Fibroblast of skin of back (primary cell): ENCODE data around the gene FAM20C.
"Not testable (repeated sequence)": the region's sequence is repeated elsewhere in the genome, so short reads cannot be mapped to it uniquely, and the experiment has no call there.

Experiments
- DNase-seq: peaks from one replicate; pipeline ENCODE4 v3.0.0-alpha.2; 2013

Gene FAM20C

DNA sequence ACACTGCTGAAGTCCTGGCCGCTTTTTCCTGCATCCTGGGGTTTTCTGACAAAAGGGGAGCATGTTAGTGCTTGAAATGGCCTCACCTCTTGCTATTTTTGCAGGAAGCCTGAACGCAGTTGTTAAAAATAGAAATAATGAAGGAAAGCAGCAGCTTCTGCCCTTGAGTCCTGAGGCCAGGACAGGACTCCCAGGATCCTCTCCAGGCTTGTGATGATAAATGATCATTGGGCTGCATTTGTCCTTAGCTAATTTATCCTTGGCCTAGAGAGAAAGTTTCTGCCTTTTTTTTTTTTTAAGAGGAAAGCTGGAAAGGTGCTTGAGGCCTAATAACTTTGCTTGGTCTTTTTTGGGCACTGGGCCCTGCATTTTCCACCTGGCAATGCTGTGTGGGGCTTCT, 17.7 kb upstream of the FAM20C start:
- no peak for DNase-seq

DNA sequence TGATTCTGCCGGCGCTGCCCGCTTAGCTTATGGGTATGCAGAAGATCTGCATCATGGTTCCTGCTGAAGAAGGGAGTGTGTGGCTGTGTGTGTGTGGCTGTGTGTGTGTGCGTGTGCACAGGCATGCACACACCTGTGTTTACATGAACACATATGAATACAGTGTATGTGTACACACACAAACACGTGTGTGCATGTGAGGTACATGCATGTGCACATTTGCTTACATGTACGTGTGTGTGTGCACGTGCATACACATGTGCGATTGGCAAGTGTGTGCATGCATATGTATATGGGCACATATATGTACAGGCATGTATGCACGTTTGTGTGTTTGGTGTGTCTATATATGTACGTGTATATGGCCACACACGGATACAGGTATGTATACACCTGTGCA, 16.4 kb upstream of the FAM20C start:
- DNase-seq: no peak

DNA sequence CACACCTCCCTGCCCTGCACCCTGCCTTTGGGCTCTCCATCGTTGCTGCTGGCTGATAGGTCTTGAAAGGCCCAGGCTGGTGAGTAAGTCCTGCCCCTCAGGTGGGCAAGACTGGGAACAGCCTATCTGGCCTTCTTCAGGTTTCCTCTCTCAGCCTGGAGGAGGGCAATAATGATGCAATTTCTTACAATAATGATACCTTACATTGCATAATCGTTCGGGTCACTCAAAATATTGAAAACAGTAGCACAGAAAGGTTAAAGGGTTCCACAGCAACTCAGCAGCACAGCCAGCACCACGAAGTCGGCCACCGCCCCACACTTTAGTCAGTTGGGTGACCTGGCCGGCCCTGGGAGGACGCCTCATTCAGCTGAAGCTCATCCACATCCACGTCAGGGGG, 16.0 kb upstream of the FAM20C start:
- no peak for DNase-seq

DNA sequence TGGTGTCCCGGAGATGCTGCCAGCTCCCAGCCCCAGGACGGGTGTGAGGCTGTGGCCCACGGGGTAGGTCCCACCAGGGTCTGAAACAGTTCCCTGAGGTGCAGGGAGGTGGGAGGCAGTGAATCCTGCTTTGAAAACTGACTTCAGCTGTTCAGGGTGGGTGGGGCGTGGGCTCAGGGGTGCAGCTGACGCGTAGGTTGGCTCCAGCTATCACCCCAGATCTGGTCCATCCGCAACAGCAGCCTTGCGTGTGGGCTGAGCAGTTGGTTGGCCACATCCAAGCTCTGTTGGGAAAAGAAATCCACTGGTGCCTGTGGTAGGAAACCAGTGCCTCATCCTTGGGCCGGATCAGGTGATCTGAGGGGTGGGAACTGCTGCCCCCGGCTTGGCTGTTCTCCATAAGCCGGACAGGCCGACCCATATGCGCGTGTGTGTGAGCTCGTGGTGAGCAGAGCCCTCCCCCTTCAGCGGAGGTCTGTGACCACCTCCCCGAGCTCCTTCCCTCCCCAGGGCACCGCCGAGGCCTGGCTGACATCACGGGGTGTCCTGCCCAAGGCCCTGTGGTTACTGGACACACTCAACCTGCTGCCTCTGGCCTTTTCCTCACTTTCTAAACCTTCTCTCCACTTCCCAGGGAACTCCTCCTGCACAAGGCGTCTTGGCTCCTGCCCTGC, 15.4 kb upstream of the FAM20C start:
- no peak for DNase-seq

DNA sequence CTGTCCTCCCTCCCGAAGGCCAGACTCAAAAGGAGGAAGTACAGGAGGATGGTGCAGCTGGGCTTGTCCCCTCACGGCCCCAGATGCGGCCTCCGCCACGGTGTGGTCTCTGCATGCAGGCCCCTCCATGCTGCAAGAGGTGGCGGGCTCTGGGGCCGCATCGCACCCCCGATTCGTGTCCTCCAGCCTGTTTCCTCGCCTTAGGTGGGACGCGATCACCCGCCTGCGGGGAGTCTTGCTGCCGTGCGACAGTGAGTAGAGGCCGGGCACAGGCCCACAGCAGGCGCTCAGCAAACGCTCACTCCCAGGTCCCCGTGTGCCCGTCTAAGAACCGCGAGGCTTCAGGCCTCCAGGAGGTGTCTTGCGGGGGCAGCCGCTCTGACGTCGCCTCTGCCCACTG, 13.9 kb upstream of the FAM20C start:
- DNase-seq: no peak

DNA sequence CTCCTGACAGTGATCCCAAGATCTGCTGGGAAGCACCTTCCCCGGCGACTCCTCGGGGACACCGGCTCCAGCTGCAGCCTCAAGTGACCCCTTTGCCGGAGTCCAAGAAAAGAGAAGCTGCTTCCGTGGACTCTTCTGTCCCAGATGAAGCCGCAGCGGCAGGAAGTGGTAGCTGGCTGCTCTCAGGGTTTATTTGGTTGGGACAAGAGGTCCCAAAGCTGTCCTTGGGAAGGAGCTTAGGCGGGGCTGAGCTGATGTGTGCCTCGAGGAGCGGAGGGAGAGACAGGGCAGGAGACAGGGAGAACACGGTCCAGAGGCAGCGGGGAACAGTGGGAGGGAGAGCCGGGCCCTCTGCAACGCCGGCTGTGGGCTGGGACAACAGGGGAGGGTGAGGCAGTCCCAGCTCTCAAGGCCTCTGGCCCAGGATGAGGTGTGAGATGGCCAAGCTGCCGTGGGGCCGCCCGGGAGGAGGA, 13.1 kb upstream of the FAM20C start:
- DNase-seq: no peak

DNA sequence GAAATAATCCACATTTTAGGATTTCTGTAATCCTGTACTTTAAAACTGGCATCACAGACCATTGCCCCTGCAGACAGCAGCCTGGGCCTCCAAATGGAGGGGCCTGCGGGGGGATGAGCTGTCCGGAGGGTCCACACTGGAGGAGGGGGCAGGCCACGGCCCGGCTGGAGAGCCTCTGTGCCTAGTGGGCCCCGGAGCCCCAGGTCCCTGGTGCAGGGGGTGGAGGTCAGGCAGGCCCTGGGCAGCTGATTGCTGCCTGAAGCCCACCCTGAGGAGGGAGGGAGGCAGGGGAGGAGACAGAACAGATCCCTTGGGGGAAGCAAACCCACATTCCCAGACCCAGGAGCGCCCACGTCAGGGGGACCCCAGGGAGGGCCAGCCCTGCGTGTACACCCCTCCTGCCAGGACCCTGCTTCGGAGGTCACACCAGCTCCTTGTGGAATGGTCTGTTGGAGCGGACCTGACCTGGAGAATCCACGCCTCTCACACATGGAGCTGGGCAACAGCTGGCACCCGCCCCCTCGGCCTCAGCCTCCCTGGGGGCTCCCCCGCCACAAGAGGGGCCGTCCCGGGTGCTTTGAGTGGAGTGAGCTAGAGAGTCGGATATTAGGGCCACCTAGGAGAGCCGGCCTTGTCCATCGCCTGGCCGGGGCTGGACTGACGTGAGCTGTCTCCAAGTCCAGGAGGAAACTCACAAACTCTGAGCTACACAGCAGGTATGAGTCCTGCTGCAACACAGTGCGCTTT, 12.2 kb upstream of the FAM20C start:
- no peak for DNase-seq

DNA sequence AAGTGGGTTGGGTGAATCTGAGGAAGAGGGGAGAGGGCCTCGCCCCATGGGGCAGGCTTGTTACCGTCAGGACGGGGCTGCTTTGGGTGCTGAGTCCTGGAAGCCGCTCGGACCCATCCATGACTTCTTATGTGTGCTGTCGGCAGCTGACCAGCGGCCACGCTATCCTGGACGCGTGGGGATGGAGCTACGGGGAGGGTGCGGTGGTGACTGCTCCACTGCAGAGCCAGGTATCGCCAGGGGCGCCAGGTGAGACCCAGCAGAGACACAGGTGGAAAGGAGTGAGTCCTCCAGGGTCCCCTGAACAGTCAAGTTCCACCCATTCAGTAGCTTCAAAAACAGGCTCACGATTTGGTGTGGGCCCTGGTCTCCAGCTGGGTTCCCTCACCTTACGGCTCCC, 10.6 kb upstream of the FAM20C start:
- no peak for DNase-seq

DNA sequence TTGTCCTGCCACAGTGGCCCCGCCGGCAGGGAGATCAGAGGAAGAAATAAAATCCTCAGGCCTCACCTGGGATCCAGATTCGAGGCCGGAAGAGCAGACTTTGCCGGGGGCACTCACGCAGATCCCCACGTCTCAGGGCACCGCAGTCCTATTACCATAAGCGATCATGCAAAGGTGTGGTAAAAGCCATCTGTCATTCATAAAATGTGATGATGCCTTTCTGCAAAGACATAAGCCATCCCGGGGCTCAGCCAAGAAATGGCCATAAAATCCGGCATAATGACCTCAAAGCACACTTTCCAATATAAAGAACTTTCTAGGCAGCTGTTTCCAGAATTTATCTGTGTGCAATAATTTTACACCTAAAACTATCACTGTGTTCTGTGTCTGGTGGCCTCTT, 9.9 kb upstream of the FAM20C start:
- not testable (repeated sequence) for DNase-seq

DNA sequence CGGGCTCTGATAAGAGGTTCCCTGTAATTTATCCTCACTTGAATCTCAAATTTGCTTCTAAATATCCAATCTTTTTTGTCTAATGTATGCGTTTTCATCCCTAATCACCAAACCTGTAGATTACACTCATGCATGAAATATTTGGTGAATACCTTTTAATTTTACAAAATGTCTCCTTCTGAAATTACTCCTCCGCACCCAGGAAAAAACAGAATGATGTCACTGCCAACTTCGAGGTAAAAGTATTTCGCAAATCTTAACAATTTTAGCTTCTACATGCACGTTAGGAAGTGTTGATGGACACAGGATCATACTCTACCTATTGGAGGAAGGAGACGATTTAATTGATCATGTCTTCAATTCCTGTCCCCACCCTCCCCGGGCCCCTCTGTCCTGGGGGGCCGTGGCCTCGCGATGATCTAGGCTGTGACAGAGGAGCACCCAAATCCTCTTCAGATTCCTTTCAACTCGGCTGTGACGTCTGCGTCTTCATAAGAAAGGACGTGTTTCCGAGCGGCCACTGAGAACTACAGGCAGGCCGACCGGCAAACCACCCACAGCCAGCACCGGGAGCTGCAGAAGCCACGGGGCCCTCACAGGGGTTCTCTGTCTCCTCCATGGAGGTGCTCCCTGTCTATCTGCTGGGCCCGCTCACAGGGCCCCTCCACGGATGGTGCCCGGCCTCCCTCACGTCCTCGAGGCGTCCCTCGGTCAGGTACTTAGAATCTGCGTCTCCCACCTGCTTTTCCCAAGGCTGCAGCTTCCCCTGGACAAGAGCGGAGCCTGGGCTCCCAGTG, 8.7 kb upstream of the FAM20C start:
- no peak for DNase-seq

DNA sequence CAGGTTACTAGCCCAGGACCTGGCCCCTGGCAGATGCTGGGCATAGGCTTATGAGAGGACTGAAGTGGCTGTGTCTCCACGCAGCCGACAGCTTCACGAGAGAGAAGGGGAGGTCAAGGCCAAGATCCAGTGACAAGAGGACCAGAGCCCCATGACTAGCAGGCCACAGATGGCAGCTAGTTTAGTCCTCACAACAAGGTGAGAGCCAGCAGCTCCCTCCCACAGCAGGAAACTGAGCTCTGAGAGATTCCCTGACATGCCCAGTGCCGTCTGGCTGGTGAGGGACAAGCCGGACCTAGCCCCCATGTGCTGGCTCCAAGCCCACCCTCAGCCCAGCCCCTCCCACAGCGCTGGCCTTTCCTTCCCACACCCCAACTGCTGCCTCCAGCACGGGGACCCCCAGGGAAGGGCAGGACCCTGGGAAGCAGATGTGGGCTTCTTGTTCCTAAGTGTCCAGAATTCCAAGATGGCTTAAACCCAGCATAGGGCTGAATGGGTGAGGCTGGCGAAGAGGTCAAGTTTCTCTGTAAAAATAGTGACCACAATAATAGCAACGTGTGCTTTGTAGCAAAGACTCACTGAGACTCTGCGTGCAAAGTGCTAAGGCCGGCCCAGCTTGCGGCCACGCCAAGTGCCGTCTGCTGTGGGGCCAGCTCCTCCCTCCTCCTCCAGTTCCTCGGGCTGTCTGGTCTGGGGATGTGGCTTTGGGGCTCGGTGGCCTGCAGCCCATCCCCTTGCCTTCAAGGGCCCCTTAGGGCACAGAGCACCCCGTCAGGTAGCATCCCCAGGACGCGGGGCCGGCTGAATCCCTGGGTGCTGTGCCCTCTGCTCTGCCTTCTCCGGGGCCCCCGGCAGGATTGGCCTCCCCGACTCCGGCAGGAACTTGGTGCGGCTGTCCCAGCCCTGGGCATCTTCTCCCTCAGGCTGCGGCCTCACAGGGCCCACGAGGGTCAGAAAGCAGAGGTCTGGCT, 7.8 kb upstream of the FAM20C start:
- DNase-seq: no peak

DNA sequence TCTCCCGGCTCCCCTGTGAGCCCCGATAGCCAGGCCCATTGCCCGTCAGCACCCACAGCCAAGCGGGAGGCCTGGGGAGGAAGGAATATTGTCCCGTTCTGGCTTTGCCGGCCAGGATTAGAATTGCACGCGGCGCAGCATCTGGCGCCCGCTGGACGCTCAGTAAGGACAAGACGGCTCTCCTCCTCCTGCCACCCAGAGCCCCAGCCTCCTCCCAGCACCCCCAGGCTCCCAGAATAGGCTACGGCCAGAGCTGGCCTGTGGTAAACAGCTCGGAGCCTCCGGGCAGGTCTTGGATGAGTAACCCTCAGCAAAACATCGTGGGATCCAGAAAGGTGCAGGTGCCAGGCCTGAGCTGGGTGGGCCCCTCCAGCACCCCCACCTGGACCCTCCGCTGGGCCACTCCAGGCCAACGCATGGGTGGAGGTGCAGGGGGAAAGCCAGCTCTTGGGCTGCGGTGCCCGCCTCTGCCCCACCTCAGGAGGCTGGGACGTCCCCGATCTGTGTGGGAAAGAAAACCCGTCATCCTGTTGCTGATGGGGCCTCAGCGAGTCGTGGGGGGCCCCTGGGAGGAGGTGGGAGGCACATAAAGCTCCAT, 5.8 kb upstream of the FAM20C start:
- no peak for DNase-seq

DNA sequence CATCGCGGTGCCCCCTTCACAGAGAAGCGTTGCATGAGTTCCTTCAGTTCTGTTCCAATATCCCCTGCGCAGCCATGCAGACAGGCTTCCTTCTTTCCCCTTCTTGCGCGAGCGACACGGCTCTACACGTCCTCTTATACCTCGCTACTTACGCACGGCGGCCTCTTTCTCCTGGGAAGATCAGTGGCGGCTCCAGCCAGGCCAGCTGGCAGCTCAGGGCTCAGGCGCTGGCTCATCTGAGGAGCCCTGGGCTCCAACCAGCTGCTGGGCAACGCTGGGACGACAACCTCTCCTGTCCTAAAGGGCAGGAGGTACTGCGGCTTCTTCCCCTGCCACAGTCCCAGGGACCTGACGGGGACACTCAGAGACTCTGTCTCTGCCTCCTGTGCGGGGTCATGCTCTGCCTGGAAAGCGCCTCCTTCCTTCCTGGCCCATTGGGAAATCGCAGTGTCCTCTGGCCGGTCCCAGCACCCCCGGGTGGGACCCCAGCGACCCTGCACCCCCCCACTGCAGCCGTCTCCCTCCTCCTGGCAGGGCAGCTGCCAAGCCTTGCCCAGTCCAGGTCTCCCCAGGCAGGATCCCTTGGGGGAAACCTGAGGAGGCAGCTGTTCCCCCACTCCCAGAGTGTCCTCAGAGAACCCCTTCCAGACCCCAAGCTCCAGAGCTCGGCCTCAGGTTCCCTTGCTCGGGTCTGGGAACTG, 5.0 kb upstream of the FAM20C start:
- DNase-seq: no peak

DNA sequence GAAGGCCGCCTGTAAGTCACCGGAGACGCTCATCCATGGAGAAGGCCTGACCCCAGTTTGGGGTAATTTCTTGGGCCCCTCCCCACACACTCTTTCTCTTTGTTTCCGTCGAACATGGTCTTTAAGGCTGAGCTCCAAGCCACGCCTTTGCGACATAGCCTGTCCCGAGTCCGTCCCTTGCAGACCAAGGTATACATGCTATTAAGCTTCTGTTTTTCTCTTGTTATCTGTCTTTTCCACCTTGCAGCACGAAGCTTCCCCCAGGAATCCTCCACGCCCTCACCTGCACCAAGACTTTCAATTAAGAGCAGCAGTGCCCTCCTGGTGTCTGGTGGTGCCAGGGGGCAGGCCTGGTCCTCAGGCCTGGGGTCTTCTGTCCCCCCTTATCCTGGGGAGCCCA, 4.2 kb upstream of the FAM20C start:
- DNase-seq: no peak

DNA sequence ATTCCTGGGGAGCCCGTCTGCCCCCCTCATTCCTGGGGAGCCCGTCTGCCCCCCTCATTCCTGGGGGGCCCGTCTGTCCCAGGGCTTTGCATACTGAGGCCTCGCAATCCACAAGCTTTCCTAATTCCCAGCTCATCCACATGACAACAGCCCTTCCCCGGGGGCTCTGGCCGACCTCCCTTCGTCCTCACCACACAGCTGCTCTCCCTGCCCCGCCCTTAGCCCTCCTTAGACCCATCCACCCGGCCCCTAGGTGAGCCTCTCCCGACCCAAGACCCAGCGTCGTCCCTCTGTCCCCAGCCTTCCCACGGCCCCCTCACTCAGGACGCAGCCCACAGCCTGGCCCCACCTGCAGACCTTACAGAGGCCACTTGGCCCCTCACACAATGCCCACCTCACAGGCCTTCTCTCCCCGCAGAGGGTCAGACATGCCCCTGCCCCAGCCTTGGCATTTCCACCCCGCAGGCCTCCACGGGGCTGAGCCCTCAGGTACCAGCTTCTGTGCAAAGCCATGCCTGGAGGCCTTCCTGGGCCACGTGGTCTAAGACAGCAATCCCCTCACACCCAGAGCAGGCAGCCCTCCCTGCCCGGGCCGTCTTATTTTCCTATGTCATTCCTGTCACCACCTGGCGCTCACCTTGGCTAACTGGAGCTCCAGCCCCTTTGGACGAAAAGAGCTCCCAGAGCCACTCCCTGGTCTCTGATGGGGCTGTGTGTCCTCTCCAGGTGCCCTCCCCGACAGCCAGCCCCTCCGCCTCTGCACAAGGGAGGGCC, 3.5 kb upstream of the FAM20C start:
- no peak for DNase-seq

DNA sequence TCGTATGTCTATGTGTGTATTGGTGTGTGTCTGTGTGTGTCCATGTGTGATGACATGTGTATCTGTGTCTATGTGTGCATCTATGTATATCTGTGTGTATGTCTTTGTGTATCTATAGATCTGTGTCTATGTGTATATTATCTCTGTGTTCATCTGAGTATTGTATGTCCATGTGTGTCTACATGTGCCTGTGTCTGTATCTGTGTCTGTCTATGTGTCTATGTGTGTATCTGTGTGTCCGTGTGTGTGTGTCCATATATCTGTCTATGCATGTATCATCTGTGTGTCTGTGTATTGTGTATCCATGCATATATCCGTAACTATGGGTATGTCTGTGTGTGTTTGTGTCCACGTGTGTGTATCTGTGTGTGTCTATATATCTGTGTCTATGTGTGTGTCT, 2.7 kb upstream of the FAM20C start:
- DNase-seq: no peak

DNA sequence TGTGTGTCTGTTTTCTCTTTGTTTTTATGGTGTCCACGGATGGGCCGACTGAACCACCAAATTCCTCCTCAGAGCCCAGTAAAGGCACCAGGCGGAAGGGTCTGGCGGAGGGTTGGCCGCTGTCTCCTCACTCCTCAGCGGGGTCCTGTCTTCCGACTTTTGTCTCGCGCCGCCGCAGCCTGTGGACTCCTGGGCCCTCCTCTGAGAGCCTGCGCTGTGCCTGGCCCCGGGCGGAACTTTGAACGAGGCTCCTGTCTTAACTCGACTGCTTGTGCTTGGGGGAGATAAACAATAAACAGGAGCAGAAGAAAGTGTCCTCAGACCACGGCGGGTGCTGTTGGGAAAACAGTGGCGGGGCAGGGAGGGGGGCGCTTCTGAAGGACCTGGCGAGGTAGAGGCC, 2.2 kb upstream of the FAM20C start:
- no peak for DNase-seq

DNA sequence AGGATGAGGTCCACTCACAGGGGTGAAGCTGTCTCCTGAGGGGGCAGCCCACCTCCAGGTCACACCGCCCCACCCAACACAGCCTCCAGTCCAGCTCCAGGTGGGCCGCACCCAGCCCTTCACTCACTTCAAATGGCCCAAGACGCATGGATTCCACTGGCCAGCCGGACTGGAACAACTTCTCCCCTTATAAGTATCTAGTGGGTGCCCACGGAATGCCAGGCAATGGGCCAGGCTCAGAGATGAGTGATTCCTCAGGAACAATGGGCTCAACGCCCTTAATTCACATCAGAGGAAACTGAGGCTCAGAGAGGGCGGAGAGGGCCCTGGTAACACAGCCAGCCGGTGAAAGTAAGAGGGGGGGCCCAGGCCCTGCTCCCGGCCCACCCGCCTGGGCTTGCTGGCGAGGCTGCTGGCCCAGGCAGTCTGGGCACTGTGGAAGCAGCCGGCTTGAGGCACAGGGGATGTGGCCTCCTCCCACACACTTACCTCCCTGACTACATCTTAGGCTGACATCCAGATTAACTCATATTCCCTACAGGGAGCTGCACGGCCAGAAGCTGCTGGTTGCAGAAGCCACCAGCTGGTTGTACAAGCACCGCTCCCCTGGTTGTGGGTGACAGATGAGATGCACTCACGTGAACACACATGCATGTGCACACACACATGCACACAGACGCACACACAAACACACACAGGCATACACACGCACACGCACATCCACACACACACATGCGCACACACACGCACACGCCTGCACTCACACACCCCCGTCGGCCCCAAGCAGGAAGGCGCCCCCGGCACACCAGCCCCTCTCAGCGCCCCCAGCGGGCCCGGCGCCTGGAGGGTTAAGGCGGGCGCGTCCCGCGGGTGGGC, 1.0 kb upstream of the FAM20C start:
- peak; percentile 75 for DNase-seq

DNA sequence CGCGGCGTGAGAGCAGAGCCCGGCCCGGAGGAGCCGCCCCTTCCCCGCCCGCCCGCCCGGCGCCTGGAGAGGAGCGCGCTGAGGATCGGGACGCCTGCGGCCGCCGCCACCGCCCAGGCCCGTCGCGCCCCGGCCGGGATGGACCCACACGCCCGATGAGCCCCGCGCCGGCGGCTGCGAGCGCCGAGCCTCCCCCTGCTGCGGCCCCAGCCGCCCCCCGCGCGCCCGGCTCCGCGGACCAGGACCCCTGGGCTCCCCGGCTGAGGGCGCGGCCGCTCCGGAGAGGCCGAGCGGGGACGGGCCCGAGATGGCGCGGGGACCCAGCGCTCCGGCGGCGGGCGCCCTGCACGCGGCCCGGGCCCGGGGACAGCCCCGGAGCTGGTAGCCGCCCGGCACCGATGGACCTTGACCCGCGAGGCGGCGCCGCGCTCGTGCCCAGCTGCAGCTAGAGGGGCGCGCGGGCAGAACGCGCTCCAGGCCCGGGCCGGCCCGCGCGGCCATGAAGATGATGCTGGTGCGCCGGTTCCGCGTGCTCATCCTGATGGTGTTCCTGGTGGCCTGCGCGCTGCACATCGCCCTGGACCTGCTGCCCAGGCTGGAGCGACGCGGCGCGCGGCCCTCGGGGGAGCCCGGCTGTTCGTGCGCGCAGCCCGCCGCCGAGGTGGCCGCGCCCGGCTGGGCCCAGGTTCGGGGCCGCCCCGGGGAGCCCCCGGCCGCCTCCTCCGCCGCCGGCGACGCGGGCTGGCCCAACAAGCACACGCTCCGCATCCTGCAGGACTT, 520 bp downstream of the FAM20C start:
- DNase-seq: peak; percentile 31
